SH-SY5Y (cell line): ENCODE data around the gene ANO10.

Experiments used
- GATA2 ChIP-seq: IDR thresholded peaks from 2 replicates; pipeline ENCODE4 v1.6.1; 2011; ENCODE audit warnings: mild to moderate bottlenecking, low read depth, low read length
- GATA3 ChIP-seq: IDR thresholded peaks from 2 replicates; pipeline ENCODE4 v1.6.1; 2011; ENCODE audit warnings: low read depth, mild to moderate bottlenecking, low read length, moderate library complexity

- TF ChIP-seq GATA3 (no peak), GATA2 (no peak)
Observed at GRCh38 chr3:43389388-43390254, 232.2 kb downstream of the ANO10 start.
